ENCODE data around the gene CCDC142.

DNA sequence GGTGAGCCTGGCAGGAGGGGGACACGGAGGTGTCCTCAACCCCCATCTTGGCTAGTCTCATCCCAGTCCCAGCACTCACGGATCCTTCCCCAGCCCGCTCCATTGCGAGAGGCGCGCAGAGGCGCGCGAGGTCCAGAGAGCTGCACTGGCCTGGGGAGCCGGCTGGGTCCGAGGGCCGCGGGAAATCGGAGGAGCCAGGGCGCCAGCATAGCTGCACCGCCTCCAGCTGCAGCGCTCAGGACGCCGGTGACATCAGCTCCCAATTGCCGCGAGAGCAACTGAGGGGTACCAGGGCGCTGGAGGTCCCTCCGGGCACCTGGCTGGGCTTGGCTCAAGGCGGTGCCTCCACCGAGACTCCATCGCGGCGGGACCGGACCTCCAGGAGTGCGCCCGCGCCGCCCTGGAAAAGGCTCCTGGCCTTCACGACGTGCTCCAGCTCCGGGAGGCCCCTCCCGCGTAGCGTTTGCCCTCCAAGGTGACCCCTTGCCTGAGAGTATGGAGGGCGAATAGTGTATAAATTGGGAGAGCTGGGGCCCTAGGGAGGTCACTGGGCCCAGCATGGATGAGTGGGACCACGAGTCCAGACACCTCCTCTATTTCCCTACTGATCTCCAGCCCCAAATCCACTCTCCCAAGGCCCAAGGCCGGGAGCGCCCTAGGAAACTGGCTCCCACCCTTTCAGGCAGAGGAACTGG lies 46.5 kb downstream of the CCDC142 start:
- TF ChIP-seq, protein P1, sequence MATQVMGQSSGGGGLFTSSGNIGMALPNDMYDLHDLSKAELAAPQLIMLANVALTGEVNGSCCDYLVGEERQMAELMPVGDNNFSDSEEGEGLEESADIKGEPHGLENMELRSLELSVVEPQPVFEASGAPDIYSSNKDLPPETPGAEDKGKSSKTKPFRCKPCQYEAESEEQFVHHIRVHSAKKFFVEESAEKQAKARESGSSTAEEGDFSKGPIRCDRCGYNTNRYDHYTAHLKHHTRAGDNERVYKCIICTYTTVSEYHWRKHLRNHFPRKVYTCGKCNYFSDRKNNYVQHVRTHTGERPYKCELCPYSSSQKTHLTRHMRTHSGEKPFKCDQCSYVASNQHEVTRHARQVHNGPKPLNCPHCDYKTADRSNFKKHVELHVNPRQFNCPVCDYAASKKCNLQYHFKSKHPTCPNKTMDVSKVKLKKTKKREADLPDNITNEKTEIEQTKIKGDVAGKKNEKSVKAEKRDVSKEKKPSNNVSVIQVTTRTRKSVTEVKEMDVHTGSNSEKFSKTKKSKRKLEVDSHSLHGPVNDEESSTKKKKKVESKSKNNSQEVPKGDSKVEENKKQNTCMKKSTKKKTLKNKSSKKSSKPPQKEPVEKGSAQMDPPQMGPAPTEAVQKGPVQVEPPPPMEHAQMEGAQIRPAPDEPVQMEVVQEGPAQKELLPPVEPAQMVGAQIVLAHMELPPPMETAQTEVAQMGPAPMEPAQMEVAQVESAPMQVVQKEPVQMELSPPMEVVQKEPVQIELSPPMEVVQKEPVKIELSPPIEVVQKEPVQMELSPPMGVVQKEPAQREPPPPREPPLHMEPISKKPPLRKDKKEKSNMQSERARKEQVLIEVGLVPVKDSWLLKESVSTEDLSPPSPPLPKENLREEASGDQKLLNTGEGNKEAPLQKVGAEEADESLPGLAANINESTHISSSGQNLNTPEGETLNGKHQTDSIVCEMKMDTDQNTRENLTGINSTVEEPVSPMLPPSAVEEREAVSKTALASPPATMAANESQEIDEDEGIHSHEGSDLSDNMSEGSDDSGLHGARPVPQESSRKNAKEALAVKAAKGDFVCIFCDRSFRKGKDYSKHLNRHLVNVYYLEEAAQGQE (IDR thresholded peaks at IDR 0.05; ENCODE audit: insufficient read depth in 1 of 2, low read depth in 2 of 2, low read length in 2 of 2) = no peak
- TF ChIP-seq POLR2AphosphoS5 (IDR thresholded peaks at IDR 0.05; ENCODE audit: low read depth, low read length) (no peak), TAF1 (IDR thresholded peaks at IDR 0.05; ENCODE audit: borderline replicate concordance, insufficient read depth, low read length) (no peak), SIN3A (IDR thresholded peaks at IDR 0.05; ENCODE audit: borderline replicate concordance, insufficient read depth, low read length) (no peak)

Data from PFSK-1 (cell line).